Adipose tissue (tissue), 3 donors: ENCODE results near the gene FRMD1. TPM values are rescaled to one million over a fixed set of nuclear protein-coding genes. Genes with fewer than 3 reads are reported as not detected.

Source experiments
- H3K27ac ChIP-seq: one replicate; pipeline ENCODE4 v1.5.1; 2013; ENCODE audit warnings: low read depth, low read length
- WGBS, 3 donors: extraction: QIAGEN DNeasy Blood & Tissue Kit; methylation state at CpG; one replicate each; pipeline ENCODE4 v1.1.7; 2013; 5-methylcytosine and 5-hydroxymethylcytosine counted together
- polyA plus RNA-seq, 3 donors: library from polyadenylated mRNA; stranded (reverse); fragments of 200-250 nt; gene quantifications; one replicate each; pipeline ENCODE4 v1.2.3, GENCODE V29; 2013
- donor health status: healthy with polysubstance abuse.
- donor health status: Bipolar disorder and iron deficiency.
- donor health status: healthy.

The FRMD1 gene
- polyA plus RNA-seq, 3 donors = 0.06 to 2.6 (median 1.3) TPM

- 71 to 78% (median 74%) methylated on average over 7 of the region's 7 CpGs for WGBS, 3 donors
- no peak overlapping the region for H3K27ac ChIP-seq
Measured at GRCh38 chr6:168004023-168004422, 75.0 kb downstream of the FRMD1 start.

Other genes with a start within 250 kb of the FRMD1 start
- gene KIF25, start 81.5 kb downstream of the FRMD1 start, polyA plus RNA-seq = 1 to 10 TPM in 1 of 3 donors, under 1 TPM in 2; 0.22 to 1.6 (median 0.65) TPM
- 1 to 10 TPM; 1.0 to 3.0 (median 2.4) TPM for gene DACT2, start 240.6 kb upstream of the FRMD1 start, polyA plus RNA-seq